CD14-positive monocyte (primary cell): Measurements from ENCODE around the gene MBD1. TPM values are rescaled to one million over a fixed set of nuclear protein-coding genes. Genes with fewer than 3 reads are reported as not detected.

Experiments used
- DNase-seq, 3 donors: peaks; one replicate each; pipeline ENCODE4 v3.0.0-alpha.2; 2011 to 2022
- H2AFZ ChIP-seq: 2 replicates; pipeline ENCODE4 v1.6.0; 2012; ENCODE audit warnings: mild to moderate bottlenecking, low read depth, low read length, inconsistent platforms; ENCODE audit not compliant: insufficient read depth, poor library complexity, severe bottlenecking
- H3K27ac ChIP-seq, 2 donors: 1 replicate in 1 of 2; 2 replicates in 1 of 2; pipeline ENCODE4 v1.5.1; 2012 to 2013; ENCODE audit warnings: low read length in 2 of 2, control low read depth in 1 of 2, inconsistent platforms in 1 of 2, low read depth in 1 of 2, mild to moderate bottlenecking in 1 of 2
- H3K27me3 ChIP-seq, 2 donors: one replicate each; pipeline versions ENCODE4 v1.6.0 to v1.6.1; 2011 to 2013; ENCODE audit warnings: low read length in 2 of 2; ENCODE audit not compliant: control insufficient read depth in 2 of 2, insufficient read depth in 2 of 2
- H3K36me3 ChIP-seq, 2 donors: replicated peaks in 1 of 2; 1 replicate in 1 of 2; 2 replicates in 1 of 2; pipeline versions ENCODE4 v1.5.1 to v1.6.1; 2012 to 2013; ENCODE audit warnings: low read length in 2 of 2, control low read depth in 1 of 2, inconsistent platforms in 1 of 2, mild to moderate bottlenecking in 1 of 2; ENCODE audit not compliant: insufficient read depth in 2 of 2, control insufficient read depth in 1 of 2
- H3K4me1 ChIP-seq, 2 donors: 1 replicate in 1 of 2; 2 replicates in 1 of 2; pipeline versions ENCODE4 v1.5.1 to v1.6.1; 2012 to 2013; ENCODE audit warnings: low read length in 2 of 2, control low read depth in 1 of 2, inconsistent platforms in 1 of 2, mild to moderate bottlenecking in 1 of 2, moderate library complexity in 1 of 2; ENCODE audit not compliant: insufficient read depth in 2 of 2, control insufficient read depth in 1 of 2
- H3K4me2 ChIP-seq: replicated peaks from 2 replicates; pipeline ENCODE3; 2012; ENCODE audit warnings: low read length, moderate library complexity, mild to moderate bottlenecking; ENCODE audit not compliant: poor library complexity, severe bottlenecking; ENCODE audit errors: extremely low read depth
- H3K4me3 ChIP-seq, 3 experiments: fragments of 200-600 bp in 1 of 3; sonication (generic) in 1 of 3; replicated peaks in 1 of 3; 1 replicate in 2 of 3; 2 replicates in 1 of 3; pipeline ENCODE4 v1.5.1; 2011 to 2013; ENCODE audit warnings: low read length in 3 of 3, mild to moderate bottlenecking in 3 of 3, control low read depth in 2 of 3, low read depth in 2 of 3, inconsistent platforms in 1 of 3, moderate library complexity in 1 of 3
- H3K79me2 ChIP-seq: 2 replicates; pipeline ENCODE4 v1.6.0; 2012; ENCODE audit warnings: mild to moderate bottlenecking, control low read depth, inconsistent platforms, low read length, moderate library complexity; ENCODE audit not compliant: insufficient read depth
- H3K9ac ChIP-seq: 2 replicates; pipeline ENCODE4 v1.6.0; 2017; ENCODE audit warnings: low read length, mild to moderate bottlenecking; ENCODE audit not compliant: insufficient read depth, poor library complexity, severe bottlenecking
- H3K9me3 ChIP-seq, 2 donors: replicated peaks in 1 of 2; 1 replicate in 1 of 2; 2 replicates in 1 of 2; pipeline versions ENCODE4 v1.5.1 to v1.6.1; 2012 to 2013; ENCODE audit warnings: low read length in 2 of 2, control low read depth in 1 of 2; ENCODE audit not compliant: control insufficient read depth in 1 of 2, insufficient read depth in 1 of 2
- H4K20me1 ChIP-seq: 2 replicates; pipeline ENCODE4 v1.6.0; 2012; ENCODE audit warnings: mild to moderate bottlenecking, low read length, control low read depth, moderate library complexity; ENCODE audit not compliant: insufficient read depth
- H3K27ac Mint-ChIP-seq, 7 donors: one replicate each; pipeline ENCODE4 v1.8.0; 2020; ENCODE audit warnings: mild to moderate bottlenecking in 7 of 7, mixed read lengths in 7 of 7, moderate library complexity in 6 of 7, inconsistent platforms in 2 of 7
- H3K27me3 Mint-ChIP-seq, 3 donors: one replicate each; pipeline ENCODE4 v1.8.0; 2021 to 2022; ENCODE audit warnings: low read depth in 3 of 3, mild to moderate bottlenecking in 3 of 3, mixed read lengths in 3 of 3, moderate library complexity in 3 of 3, inconsistent platforms in 1 of 3
- H3K36me3 Mint-ChIP-seq, 2 donors: one replicate each; pipeline ENCODE4 v1.8.0; 2020; ENCODE audit warnings: mixed read lengths in 2 of 2, inconsistent platforms in 1 of 2, mild to moderate bottlenecking in 1 of 2
- H3K4me1 Mint-ChIP-seq: one replicate; pipeline ENCODE4 v1.8.0; 2020; ENCODE audit warnings: mild to moderate bottlenecking, mixed read lengths
- H3K4me3 Mint-ChIP-seq, 2 donors: one replicate each; pipeline ENCODE4 v1.8.0; 2020; ENCODE audit warnings: mild to moderate bottlenecking in 2 of 2, mixed read lengths in 2 of 2, moderate library complexity in 1 of 2
- H3K9me3 Mint-ChIP-seq, 7 donors: one replicate each; pipeline ENCODE4 v1.8.0; 2020 to 2022; ENCODE audit warnings: mixed read lengths in 7 of 7, mild to moderate bottlenecking in 6 of 7, moderate library complexity in 6 of 7, inconsistent platforms in 2 of 7
- CTCF ChIP-seq: fragments of 200-600 bp; IDR thresholded peaks from one replicate; pipeline ENCODE4 v1.8.0; 2022; ENCODE audit warnings: antibody characterized with exemption, mild to moderate bottlenecking
- WGBS: methylation state at CpG from one replicate; pipeline ENCODE4 v1.1.5; 2013; ENCODE audit warnings: missing lambda C conversion rate; ENCODE audit not compliant: insufficient coverage; 5-methylcytosine and 5-hydroxymethylcytosine counted together
- intact Hi-C, 2 donors: fragments of 100-400 bp; cut with micrococcal nuclease; formaldehyde crosslinking; loops; one replicate each; pipeline versions ENCODE4 v1.15.0 to v1.15.1; 2023
- polyA plus RNA-seq, 3 donors: library from polyadenylated mRNA; depleted of rRNA in 1 of 3; unstranded in 2 of 3; stranded (reverse) in 1 of 3; fragments of 300-500 nt in 2 of 3; fragments of >200 nt in 1 of 3; fragmentation: Illumina TruSeq in 2 of 3; gene quantifications; 1 replicate in 2 of 3; 2 replicates in 1 of 3; pipeline ENCODE4 v1.2.3, GENCODE V29; 2012 to 2021

MBD1 gene
- polyA plus RNA-seq, 3 donors = 13.2 to 88.6 (median 17.4) TPM

GRCh38 chr18:50240080-50240563 is 41.2 kb downstream of the MBD1 start:
- peaks cover 8 to 19% of the 10 kb centered on the region in 2 donors for H3K9me3 ChIP-seq
- peaks cover 2 to 8% (median 3%) of the 10 kb centered on the region in 3 donors for H3K27me3 Mint-ChIP-seq
- H4K20me1 ChIP-seq = no peaks in the 10 kb centered on the region
- no peaks in the 10 kb centered on the region for H3K4me1 ChIP-seq
- no peak overlapping the region for H3K4me3 ChIP-seq
- intact Hi-C loops = no loop called here
- no peak for TF ChIP-seq CTCF
- DNase-seq = no peak
- no peak overlapping the region for H3K27ac ChIP-seq
- H3K79me2 ChIP-seq = no peaks in the 10 kb centered on the region
- WGBS = no CpG with 5 or more reads among the region's 3 CpGs
- peaks cover 14 to 32% (median 28%) of the 10 kb centered on the region in 7 donors for H3K9me3 Mint-ChIP-seq
- peak overlapping the region in 2 of 7 donors; percentile 3 to 13 for H3K27ac Mint-ChIP-seq
- H3K36me3 ChIP-seq = no peaks in the 10 kb centered on the region
- H2AFZ ChIP-seq = no peak overlapping the region
- no peak overlapping the region for H3K9ac ChIP-seq
- H3K36me3 Mint-ChIP-seq = no peaks in the 10 kb centered on the region
- H3K4me3 Mint-ChIP-seq = no peak overlapping the region
- no peaks in the 10 kb centered on the region for H3K27me3 ChIP-seq
- H3K4me1 Mint-ChIP-seq = no peaks in the 10 kb centered on the region
- no peak overlapping the region for H3K4me2 ChIP-seq

GRCh38 chr18:50232419-50232818 is 48.9 kb downstream of the MBD1 start:
- no peaks in the 10 kb centered on the region for H3K36me3 Mint-ChIP-seq
- Histone ChIP-seq H3K79me2 (no peaks in the 10 kb centered on the region), H2AFZ (no peak overlapping the region), H3K27ac (no peak overlapping the region), H3K9me3 (no peaks in the 10 kb centered on the region), H4K20me1 (no peaks in the 10 kb centered on the region), H3K36me3 (no peaks in the 10 kb centered on the region), H3K4me2 (no peak overlapping the region), H3K4me3 (no peak overlapping the region), H3K27me3 (no peaks in the 10 kb centered on the region), H3K4me1 (no peaks in the 10 kb centered on the region), H3K9ac (no peak overlapping the region)
- intact Hi-C loops = no loop called here
- H3K27me3 Mint-ChIP-seq = peaks cover 8 to 20% (median 10%) of the 10 kb centered on the region in 3 donors
- H3K4me3 Mint-ChIP-seq = no peak overlapping the region
- H3K4me1 Mint-ChIP-seq = no peaks in the 10 kb centered on the region
- peaks cover 0 to 4% (median 0%) of the 10 kb centered on the region in 7 donors for H3K9me3 Mint-ChIP-seq
- TF ChIP-seq CTCF = no peak
- no peak overlapping the region for H3K27ac Mint-ChIP-seq
- 92% methylated on average over 2 of the region's 2 CpGs for WGBS
- no peak for DNase-seq
